GM21526 (cell line): Measurements from ENCODE around the gene ITGA3.

Experiments used
- ATAC-seq: cut with Tn5 transposase; IDR thresholded peaks from one replicate; pipeline ENCODE4 v1.9.1; 2021; ENCODE audit warnings: moderate library complexity; ENCODE audit not compliant: unreplicated experiment, low FRiP score

Gene ITGA3

GRCh38 chr17:50106393-50107131, 50.7 kb downstream of the ITGA3 start:
- no peak for ATAC-seq

- ATAC-seq, result no peak
These were observed 52.0 kb downstream of the ITGA3 start for GRCh38 chr17:50107790-50108414.

DNA sequence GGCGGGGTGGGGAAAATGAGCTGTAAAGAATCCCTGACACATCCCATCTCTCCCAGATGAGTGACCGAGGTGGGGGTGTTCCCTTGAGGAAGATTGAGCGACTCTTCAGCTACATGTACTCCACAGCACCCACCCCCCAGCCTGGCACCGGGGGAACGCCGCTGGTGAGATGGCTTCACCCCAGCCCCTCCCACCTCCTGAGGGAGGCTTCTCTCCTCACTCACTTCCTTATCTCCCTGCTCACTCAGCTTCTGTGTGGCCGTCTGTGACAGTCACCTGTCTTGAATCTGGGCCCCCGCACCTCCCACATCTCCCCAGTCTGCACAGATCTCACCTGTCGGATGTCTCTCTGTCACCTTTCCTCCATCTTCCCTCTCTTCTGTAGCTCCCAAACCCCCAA, 52.6 kb downstream of the ITGA3 start:
- no peak for ATAC-seq

GRCh38 chr17:50109207-50109606, 53.3 kb downstream of the ITGA3 start:
- ATAC-seq, result no peak

DNA sequence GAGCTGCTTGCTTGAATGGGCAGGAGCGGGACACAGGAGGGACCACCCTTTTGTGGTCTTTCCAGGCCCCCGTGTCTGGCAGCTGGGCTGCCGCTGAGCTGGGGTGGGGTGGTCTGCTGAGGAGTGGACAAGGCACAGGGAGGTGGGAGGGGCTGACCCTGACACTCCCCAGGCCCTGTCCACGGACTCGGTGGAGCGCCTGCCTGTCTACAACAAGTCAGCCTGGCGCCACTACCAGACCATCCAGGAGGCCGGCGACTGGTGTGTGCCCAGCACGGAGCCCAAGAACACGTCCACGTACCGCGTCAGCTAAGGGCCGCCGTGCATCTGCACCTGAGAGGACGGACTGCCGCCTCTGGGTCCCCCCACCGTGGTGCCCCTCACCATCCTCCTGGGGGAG, 53.9 kb downstream of the ITGA3 start:
- no peak for ATAC-seq

DNA sequence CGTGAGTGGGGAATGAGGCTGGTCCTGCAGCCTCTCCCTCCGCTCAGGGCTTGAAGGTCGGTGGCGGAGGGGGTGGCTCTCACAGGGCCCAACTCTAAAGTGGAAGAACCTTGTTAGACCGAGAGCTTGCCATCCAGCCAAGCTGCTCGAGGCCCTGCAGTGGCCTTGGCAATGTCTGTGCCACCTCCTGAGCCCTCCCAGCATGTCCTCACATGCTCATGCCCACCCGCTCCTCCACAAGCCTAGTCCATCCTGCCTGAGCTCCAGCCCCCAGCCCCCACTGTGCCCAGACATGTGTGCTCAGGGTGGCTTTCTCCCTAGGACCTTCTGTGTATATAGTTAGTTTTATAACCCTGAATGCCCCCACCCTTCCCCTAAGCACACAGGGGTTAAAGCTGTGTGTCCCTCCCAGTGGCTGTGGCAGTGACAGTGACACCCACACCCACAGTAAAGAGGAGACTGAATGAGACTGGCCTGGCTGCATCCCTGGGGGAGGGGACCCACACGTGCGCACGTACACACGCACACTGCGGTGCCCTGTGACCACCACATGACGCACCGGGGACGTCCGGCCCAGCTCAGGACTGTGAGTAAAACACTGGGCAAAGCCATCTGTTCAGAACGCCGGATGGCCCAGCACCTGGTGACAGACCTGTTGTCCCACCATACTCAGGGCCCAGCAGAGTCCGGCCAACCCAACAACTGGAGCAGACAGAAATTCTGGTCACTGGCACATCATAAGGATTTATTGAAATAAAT, 54.9 kb downstream of the ITGA3 start:
- no peak for ATAC-seq

- no peak for ATAC-seq
These were observed 56.1 kb downstream of the ITGA3 start for GRCh38 chr17:50111673-50112655.

GRCh38 chr17:50112694-50113093, 56.8 kb downstream of the ITGA3 start:
- ATAC-seq, result no peak

- no peak for ATAC-seq
These were observed 57.9 kb downstream of the ITGA3 start for GRCh38 chr17:50113624-50114320.

- no peak for ATAC-seq
These were observed 58.5 kb downstream of the ITGA3 start for GRCh38 chr17:50114401-50114800.

- ATAC-seq, result no peak
These were observed 59.0 kb downstream of the ITGA3 start for GRCh38 chr17:50114849-50115357.

DNA sequence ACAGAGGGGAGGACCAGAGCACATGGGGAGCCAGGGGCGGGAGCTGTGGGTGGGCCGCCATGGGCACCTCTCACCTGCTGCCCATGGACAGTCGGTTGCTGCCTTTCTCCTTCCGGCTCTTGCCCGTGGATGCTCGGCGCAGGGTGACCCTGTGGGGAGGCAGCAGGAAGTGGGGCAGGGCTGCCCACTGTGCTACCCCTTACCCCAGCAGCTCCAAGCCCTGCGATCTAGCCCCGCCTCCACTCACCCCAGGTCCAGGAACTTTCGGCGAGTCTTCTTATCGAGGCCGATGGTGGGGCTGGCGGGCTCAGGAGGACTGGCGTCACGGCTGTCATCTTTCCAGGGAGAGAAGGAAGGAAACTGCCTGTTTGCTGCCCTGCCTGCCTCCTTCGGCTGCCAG, 59.8 kb downstream of the ITGA3 start:
- ATAC-seq, result no peak

- peak; percentile 48 for ATAC-seq
These were observed 61.5 kb downstream of the ITGA3 start for GRCh38 chr17:50117202-50118051.

GRCh38 chr17:50118076-50118827, 62.3 kb downstream of the ITGA3 start:
- ATAC-seq, result no peak

DNA sequence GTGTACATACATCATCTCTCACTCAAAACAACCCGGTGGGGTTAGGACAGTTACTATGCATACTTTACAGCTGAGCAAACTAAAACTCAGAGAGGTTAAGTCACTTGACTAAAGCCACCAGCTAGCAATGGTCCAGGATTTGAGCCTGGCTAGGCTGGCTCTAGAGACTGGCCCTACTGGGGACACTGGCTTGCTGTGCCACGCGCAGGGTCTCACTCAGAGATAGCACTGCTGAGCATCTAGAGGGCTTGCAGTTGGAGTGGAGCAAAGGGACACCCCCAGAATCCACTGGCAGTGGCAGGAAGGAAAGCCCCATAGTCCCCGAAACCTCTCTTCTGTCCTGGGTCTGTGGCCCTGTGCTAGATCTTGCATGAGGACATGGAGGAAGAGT, 62.9 kb downstream of the ITGA3 start:
- no peak for ATAC-seq

GRCh38 chr17:50120475-50121253, 64.8 kb downstream of the ITGA3 start:
- no peak for ATAC-seq

- ATAC-seq, result no peak
These were observed 67.0 kb downstream of the ITGA3 start for GRCh38 chr17:50122945-50123344.
